Prostate gland (tissue), 2 donors: ENCODE results near the gene SLC25A27.

ENCODE experiments used
- POLR2A ChIP-seq: fragments of 450-650 bp; IDR thresholded peaks from one replicate; pipeline ENCODE4 v1.6.1; 2016; ENCODE audit warnings: antibody characterized with exemption, mild to moderate bottlenecking
- TF ChIP-seq, protein P1 (sequence below), 4 experiments: fragments of 200-600 bp in 2 of 4; fragments of 450-650 bp in 2 of 4; sonication (generic) in 2 of 4; IDR thresholded peaks; 1 replicate in 3 of 4; 2 replicates in 1 of 4; pipeline ENCODE4 v1.5.1; 2016 to 2019; ENCODE audit warnings: antibody characterized with exemption in 4 of 4, mild to moderate bottlenecking in 2 of 4, moderate library complexity in 2 of 4

DNA sequence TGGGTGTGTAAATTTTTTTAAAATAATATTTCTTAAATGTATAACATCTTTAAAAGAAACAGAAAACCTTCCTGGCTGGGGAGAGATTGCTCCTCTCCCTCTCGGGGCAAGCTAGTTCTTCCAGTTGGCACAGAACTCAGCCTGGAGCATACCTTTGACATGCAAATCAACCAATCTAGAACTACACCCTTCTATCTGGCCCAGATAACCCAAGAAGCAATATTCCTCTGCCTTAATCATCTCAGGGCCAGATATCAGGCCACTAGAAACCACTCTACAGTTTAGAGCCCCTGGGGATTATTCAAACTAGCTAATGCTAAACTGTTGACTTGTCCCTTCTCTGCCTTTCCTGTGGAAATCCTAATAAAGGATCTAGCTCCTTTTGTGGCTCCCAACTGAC is 34.0 kb upstream of the SLC25A27 start:
- TF ChIP-seq, protein P1, sequence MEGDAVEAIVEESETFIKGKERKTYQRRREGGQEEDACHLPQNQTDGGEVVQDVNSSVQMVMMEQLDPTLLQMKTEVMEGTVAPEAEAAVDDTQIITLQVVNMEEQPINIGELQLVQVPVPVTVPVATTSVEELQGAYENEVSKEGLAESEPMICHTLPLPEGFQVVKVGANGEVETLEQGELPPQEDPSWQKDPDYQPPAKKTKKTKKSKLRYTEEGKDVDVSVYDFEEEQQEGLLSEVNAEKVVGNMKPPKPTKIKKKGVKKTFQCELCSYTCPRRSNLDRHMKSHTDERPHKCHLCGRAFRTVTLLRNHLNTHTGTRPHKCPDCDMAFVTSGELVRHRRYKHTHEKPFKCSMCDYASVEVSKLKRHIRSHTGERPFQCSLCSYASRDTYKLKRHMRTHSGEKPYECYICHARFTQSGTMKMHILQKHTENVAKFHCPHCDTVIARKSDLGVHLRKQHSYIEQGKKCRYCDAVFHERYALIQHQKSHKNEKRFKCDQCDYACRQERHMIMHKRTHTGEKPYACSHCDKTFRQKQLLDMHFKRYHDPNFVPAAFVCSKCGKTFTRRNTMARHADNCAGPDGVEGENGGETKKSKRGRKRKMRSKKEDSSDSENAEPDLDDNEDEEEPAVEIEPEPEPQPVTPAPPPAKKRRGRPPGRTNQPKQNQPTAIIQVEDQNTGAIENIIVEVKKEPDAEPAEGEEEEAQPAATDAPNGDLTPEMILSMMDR (IDR thresholded peaks at IDR 0.05) = no peak
- TF ChIP-seq POLR2A = no peak
